ENCODE measurements around the gene TMEM60. TPM values are rescaled to one million over a fixed set of nuclear protein-coding genes. Genes with fewer than 3 reads are reported as not detected.

TMEM60 gene
- total and polyA plus RNA-seq, 3 donors from 2014 or later = 21.7 to 31.4 (median 27.9) TPM

GRCh38 chr7:77746164-77746823 is 51.9 kb downstream of the TMEM60 start:
- Histone ChIP-seq H3K4me3 (no peak overlapping the region), H3K9me3 (no peaks in the 10 kb centered on the region), H3K27me3 (no peaks in the 10 kb centered on the region), H3K27ac (no peak overlapping the region), H3K36me3 (ENCODE audit: low read depth, missing control alignments) (no peaks in the 10 kb centered on the region), H3K4me1 (no peaks in the 10 kb centered on the region)
- intact Hi-C loops (cut with DNase I; ENCODE audit: low total_unique reads) = no loop called here
- TF ChIP-seq POLR2A (IDR thresholded peaks at IDR 0.05) (no peak), CTCF (IDR thresholded peaks at IDR 0.05) (no peak)
- DNase-seq = no peak
- WGBS, 2 donors = 94 to 96% methylated on average over 6 of the region's 6 CpGs

DNA sequence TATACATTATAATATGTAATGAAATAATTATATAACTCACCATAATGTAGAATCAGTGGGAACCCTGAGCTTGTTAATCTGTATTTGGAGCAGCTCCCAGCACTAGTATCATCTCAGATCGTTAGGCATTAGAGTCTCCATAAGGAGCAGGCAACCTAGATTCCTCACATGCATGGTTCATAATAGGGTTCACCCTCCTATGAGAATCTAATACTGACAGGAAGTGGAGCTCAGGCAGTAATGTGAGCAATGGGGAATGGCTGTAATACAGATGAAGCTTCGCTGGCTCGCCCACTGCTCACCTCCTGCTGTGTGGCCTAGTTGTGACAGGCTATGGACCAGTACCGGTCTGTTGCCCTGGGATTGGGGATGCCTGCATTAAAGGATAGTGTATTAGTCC is 52.5 kb downstream of the TMEM60 start:
- DNase-seq = no peak
- Histone ChIP-seq H3K27ac (no peak overlapping the region), H3K27me3 (no peaks in the 10 kb centered on the region), H3K4me1 (no peaks in the 10 kb centered on the region), H3K9me3 (no peaks in the 10 kb centered on the region), H3K4me3 (no peak overlapping the region), H3K36me3 (ENCODE audit: low read depth, missing control alignments) (no peaks in the 10 kb centered on the region)
- WGBS, 2 donors = 94 to 96% methylated on average over 4 of the region's 4 CpGs
- intact Hi-C loops (cut with DNase I; ENCODE audit: low total_unique reads) = no loop called here
- TF ChIP-seq POLR2A (IDR thresholded peaks at IDR 0.05) = no peak
- TF ChIP-seq CTCF (IDR thresholded peaks at IDR 0.05) = no peak

Other genes with a start within 250 kb of the TMEM60 start
- 10 to 100 TPM; 38.1 to 40.1 TPM for gene RSBN1L, start 102.0 kb downstream of the TMEM60 start, total RNA-seq
- 33.0 TPM for gene RSBN1L, start 102.0 kb downstream of the TMEM60 start, polyA plus RNA-seq (ENCODE audit: insufficient read depth, low read depth, low replicate concordance)
- 10 to 100 TPM; 26.6 to 35.3 TPM for gene PHTF2, start 339 bp upstream of the TMEM60 start, total RNA-seq
- 13.9 TPM for gene PHTF2, start 339 bp upstream of the TMEM60 start, polyA plus RNA-seq (ENCODE audit: insufficient read depth, low read depth, low replicate concordance)